SK-N-SH treated with all-trans-retinoic acid at 6 μM for 48 hours (cell line): Measurements from ENCODE around the gene RALA.

ENCODE experiments used
- ZFP30 ChIP-seq: fragments of 450-650 bp; formaldehyde crosslinking; IDR thresholded peaks from 2 replicates; pipeline ENCODE4 v1.5.0; 2022; ENCODE audit warnings: mild to moderate bottlenecking, moderate library complexity
- ZNF565 ChIP-seq: fragments of 450-650 bp; formaldehyde crosslinking; conservative IDR thresholded peaks from 2 replicates; pipeline ENCODE4 v1.5.0; 2020; ENCODE audit warnings: low read depth, mild to moderate bottlenecking, moderate library complexity

GRCh38 chr7:39606941-39607340 lies 16.4 kb upstream of the RALA start:
- TF ChIP-seq ZFP30 (CRISPR knock-in tag) (no peak), ZNF565 (CRISPR knock-in tag) (no peak)
